Endodermal cell (in vitro differentiated cells): Measurements from ENCODE around the gene GRHL1. TPM values are rescaled to one million over a fixed set of nuclear protein-coding genes. Genes with fewer than 3 reads are reported as not detected.
"Not testable (repeated sequence)": the region's sequence is repeated elsewhere in the genome, so short reads cannot be mapped to it uniquely, and the experiment has no call there.

Experiments
- DNase-seq: peaks from one replicate; pipeline ENCODE4 v3.0.0-alpha.2; 2017
- H3K27ac ChIP-seq: 2 replicates; pipeline ENCODE4 v1.5.1; 2013; ENCODE audit warnings: mild to moderate bottlenecking, low read depth, low read length, moderate library complexity
- H3K27me3 ChIP-seq: 2 replicates; pipeline ENCODE4 v1.6.1; 2013; ENCODE audit warnings: mild to moderate bottlenecking, low read length, moderate library complexity; ENCODE audit not compliant: insufficient read depth, control insufficient read depth, poor library complexity, severe bottlenecking
- H3K36me3 ChIP-seq: 2 replicates; pipeline ENCODE4 v1.7.0; 2013; ENCODE audit warnings: mild to moderate bottlenecking, low read length, moderate library complexity; ENCODE audit not compliant: control insufficient read depth, insufficient read depth
- H3K4me1 ChIP-seq: one replicate; pipeline ENCODE4 v1.7.0; 2013; ENCODE audit warnings: low read length; ENCODE audit not compliant: control insufficient read depth, insufficient read depth
- H3K4me3 ChIP-seq: 2 replicates; pipeline ENCODE4 v1.5.1; 2013; ENCODE audit warnings: mild to moderate bottlenecking, low read length, moderate library complexity
- H3K9ac ChIP-seq: 2 replicates; pipeline ENCODE4 v1.6.1; 2013; ENCODE audit warnings: mild to moderate bottlenecking, low read length, moderate library complexity; ENCODE audit not compliant: poor library complexity, severe bottlenecking; ENCODE audit errors: extremely low read depth
- H3K9me3 ChIP-seq: 2 replicates; pipeline ENCODE4 v1.6.1; 2013; ENCODE audit warnings: mild to moderate bottlenecking, low read length, moderate library complexity; ENCODE audit not compliant: control insufficient read depth
- H3K27ac Mint-ChIP-seq: 2 replicates; pipeline ENCODE4 v1.8.0; 2020; ENCODE audit warnings: mixed read lengths
- H3K27me3 Mint-ChIP-seq: 2 replicates; pipeline ENCODE4 v1.8.0; 2021; ENCODE audit warnings: mild to moderate bottlenecking, mixed read lengths; ENCODE audit not compliant: insufficient read depth
- H3K36me3 Mint-ChIP-seq: 2 replicates; pipeline ENCODE4 v1.8.0; 2020; ENCODE audit warnings: low read depth, mixed read lengths
- H3K4me1 Mint-ChIP-seq: 2 replicates; pipeline ENCODE4 v1.8.0; 2020; ENCODE audit warnings: mixed read lengths
- H3K4me3 Mint-ChIP-seq: 2 replicates; pipeline ENCODE4 v1.8.0; 2020; ENCODE audit warnings: mild to moderate bottlenecking, moderate library complexity, mixed read lengths
- H3K9me3 Mint-ChIP-seq: 2 replicates; pipeline ENCODE4 v1.8.0; 2020; ENCODE audit warnings: mild to moderate bottlenecking, mixed read lengths
- WGBS, 2 experiments: methylation state at CpG; one replicate each; pipeline versions ENCODE4 v1.1.5 to v1.1.7; 2013; ENCODE audit warnings: missing lambda C conversion rate in 2 of 2, mixed read lengths in 1 of 2; ENCODE audit not compliant: insufficient coverage in 1 of 2, insufficient read length in 1 of 2; 5-methylcytosine and 5-hydroxymethylcytosine counted together
- total RNA-seq, 2 donors: library from RNA; stranded (reverse); fragmentation: NEBNext Ultra II Directional in 1 of 2; extraction: Animal tissue kit (Norgen Biotek cat#: 25700) in 1 of 2; gene quantifications; 2 replicates in 1 of 2; 3 replicates in 1 of 2; pipeline ENCODE4 v1.2.1, GENCODE V29; 2021
- TF ChIP-seq, protein P1 (sequence below): fragments of 200-600 bp; sonication (generic); conservative IDR thresholded peaks from 2 replicates; pipeline ENCODE4 v1.5.0; 2021; ENCODE audit warnings: antibody characterized with exemption, mild to moderate bottlenecking

The GRHL1 gene
- total RNA-seq, 2 donors from 2014 or later, result 2.7 to 2.9 TPM

DNA sequence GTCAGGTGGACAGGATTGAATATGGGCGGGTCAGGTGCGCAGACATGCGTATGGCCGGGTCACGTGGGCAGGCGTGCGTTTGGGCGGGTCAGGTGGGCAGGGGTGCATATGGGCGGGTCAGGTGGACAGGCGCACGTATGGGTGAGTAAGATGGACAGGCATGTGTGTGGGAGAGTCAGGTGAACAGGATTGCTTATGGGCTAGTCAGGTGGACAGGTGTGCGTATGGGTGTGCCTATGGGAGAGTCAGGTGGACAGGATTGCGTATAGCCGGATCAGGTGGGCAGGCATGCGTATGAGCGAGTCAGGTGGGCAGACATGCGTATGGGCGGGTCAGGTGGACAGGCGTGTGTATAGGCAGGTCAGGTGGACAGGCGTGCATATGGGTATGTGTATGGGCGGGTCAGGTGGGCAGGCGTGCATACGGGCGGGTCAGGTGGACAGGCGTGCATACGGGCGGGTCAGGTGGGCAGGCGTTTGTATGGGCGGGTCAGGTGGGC, 61.5 kb downstream of the GRHL1 start:
- TF ChIP-seq, protein P1, sequence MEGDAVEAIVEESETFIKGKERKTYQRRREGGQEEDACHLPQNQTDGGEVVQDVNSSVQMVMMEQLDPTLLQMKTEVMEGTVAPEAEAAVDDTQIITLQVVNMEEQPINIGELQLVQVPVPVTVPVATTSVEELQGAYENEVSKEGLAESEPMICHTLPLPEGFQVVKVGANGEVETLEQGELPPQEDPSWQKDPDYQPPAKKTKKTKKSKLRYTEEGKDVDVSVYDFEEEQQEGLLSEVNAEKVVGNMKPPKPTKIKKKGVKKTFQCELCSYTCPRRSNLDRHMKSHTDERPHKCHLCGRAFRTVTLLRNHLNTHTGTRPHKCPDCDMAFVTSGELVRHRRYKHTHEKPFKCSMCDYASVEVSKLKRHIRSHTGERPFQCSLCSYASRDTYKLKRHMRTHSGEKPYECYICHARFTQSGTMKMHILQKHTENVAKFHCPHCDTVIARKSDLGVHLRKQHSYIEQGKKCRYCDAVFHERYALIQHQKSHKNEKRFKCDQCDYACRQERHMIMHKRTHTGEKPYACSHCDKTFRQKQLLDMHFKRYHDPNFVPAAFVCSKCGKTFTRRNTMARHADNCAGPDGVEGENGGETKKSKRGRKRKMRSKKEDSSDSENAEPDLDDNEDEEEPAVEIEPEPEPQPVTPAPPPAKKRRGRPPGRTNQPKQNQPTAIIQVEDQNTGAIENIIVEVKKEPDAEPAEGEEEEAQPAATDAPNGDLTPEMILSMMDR, result no peak
- WGBS, 2 experiments, result 89 to 91% methylated on average over 24 to 29 of the region's 29 CpGs
- Histone ChIP-seq H3K9me3 (no peaks in the 10 kb centered on the region), H3K4me3 (no peak overlapping the region), H3K4me1 (no peaks in the 10 kb centered on the region), H3K27me3 (no peaks in the 10 kb centered on the region), H3K27ac (no peak overlapping the region), H3K36me3 (no peaks in the 10 kb centered on the region), H3K9ac (no peak overlapping the region)
- Mint-ChIP-seq H3K9me3 (no peaks in the 10 kb centered on the region), H3K4me1 (no peaks in the 10 kb centered on the region), H3K36me3 (no peaks in the 10 kb centered on the region), H3K4me3 (no peak overlapping the region), H3K27ac (no peak overlapping the region), H3K27me3 (no peaks in the 10 kb centered on the region)
- DNase-seq, result no peak

DNA sequence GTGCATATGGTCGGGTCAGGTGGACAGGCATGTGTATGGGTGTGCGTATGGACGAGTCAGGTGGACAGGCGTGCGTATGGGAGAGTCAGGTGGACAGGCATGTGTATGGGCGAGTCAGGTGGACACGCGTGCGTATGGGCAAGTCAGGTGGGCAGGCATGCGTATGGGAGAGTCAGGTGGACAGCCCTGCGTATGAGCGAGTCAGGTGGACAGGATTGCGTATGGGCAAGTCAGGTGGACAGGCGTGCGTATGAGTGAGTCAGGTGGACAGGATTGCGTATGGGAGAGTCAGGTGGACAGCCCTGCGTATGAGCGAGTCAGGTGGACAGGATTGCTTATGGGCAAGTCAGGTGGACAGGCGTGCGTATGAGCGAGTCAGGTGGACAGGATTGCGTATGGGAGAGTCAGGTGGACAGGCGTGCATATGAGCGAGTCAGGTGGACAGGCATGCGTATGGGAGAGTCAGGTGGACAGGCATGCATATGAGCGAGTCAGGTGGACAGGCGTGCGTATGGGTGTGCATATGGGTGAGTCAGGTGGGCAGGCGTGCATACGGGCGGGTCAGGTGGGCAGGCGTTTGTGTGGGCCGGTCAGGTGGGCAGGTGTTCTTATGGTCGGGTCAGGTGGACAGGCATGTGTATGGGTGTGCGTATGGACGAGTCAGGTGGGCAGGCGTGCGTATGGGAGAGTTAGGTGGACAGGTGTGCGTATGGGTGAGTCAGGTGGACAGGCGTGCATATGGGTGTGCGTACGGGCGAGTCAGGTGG, 62.3 kb downstream of the GRHL1 start:
- H3K27me3 ChIP-seq, H3K27me3 Mint-ChIP-seq, H3K4me1 ChIP-seq, H3K9ac ChIP-seq, H3K27ac ChIP-seq, DNase-seq, H3K9me3 ChIP-seq, H3K4me3 ChIP-seq, H3K4me1 Mint-ChIP-seq, H3K36me3 Mint-ChIP-seq, H3K36me3 ChIP-seq, H3K27ac Mint-ChIP-seq, H3K9me3 Mint-ChIP-seq, H3K4me3 Mint-ChIP-seq: not testable (repeated sequence)
- 90 to 96% methylated on average over 31 to 43 of the region's 43 CpGs for whole genome bisulfite sequencing, 2 experiments

DNA sequence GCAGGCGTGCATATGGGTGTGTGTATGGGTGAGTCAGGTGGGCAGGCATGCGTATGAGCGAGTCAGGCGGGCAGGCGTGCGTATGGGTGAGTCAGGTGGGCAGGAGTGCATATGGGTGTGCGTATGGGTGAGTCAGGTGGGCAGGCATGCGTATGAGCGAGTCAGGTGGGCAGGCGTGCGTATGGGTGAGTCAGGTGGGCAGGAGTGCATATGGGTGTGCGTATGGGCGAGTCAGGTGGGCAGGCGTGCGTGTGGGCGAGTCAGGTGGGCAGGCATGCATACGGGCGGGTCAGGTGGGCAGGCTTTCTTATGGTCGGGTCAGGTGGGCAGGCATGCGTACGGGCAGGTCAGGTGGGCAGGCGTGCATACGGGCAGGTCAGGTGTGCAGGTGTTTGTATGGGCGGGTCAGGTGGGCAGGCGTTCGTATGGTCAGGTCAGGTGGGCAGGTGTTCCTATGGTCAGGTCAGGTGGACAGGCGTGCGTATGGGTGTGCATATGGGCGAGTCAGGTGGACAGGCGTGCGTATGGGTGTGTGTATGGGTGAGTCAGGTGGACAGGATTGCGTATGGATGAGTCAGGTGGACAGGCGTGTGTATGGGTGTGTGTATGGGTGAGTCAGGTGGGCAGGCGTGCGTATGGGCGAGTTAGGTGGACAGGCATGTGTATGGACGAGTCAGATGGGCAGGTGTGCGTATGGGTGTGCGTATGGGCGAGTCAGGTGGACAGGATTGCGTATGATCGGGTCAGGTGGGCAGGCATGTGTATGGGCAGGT, 63.1 kb downstream of the GRHL1 start:
- TF ChIP-seq, protein P1, result no peak
- H3K27ac Mint-ChIP-seq, result no peak overlapping the region
- no peaks in the 10 kb centered on the region for H3K36me3 ChIP-seq
- H3K4me3 Mint-ChIP-seq, result no peak overlapping the region
- H3K4me1 Mint-ChIP-seq, result no peaks in the 10 kb centered on the region
- H3K27ac ChIP-seq, result no peak overlapping the region
- WGBS, 2 experiments, result 94% methylated on average over 29 to 42 of the region's 42 CpGs
- no peaks in the 10 kb centered on the region for H3K36me3 Mint-ChIP-seq
- no peak for DNase-seq
- H3K27me3 Mint-ChIP-seq, result no peaks in the 10 kb centered on the region
- no peaks in the 10 kb centered on the region for H3K9me3 ChIP-seq
- H3K9me3 Mint-ChIP-seq, result no peaks in the 10 kb centered on the region
- H3K9ac ChIP-seq, result no peak overlapping the region
- H3K4me3 ChIP-seq, result no peak overlapping the region
- H3K4me1 ChIP-seq, result no peaks in the 10 kb centered on the region
- H3K27me3 ChIP-seq, result no peaks in the 10 kb centered on the region

DNA sequence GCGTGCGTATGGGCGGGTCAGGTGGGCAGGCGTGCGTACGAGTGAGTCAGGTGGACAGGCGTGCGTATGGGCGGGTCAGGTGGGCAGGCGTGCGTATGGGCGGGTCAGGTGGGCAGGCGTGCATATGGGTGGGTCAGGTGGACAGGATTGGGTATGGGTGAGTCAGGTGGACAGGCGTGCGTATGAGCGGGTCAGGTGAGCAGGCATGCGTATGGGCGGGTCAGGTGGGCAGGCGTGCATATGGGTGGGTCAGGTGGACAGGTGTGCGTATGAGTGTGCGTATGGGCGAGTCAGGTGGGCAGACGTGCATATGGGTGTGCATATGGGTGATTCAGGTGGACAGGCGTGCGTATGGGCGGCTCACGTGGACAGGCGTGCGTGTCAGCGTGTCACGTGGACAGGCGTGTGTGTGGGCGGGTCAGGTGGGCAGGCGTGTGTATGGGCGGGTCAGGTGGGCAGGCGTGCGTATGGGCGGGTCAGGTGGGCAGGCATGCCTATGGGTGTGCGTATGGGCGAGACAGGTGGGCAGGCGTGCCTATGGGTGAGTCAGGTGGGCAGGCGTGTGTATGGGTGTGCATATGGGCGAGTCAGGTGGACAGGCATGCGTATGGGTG, 64.0 kb downstream of the GRHL1 start:
- not testable (repeated sequence) for H3K27ac Mint-ChIP-seq, H3K4me1 Mint-ChIP-seq, H3K27me3 Mint-ChIP-seq, H3K36me3 Mint-ChIP-seq, H3K9me3 ChIP-seq, H3K27me3 ChIP-seq, H3K4me3 ChIP-seq, H3K4me3 Mint-ChIP-seq, H3K9ac ChIP-seq, DNase-seq, H3K27ac ChIP-seq, H3K9me3 Mint-ChIP-seq, H3K36me3 ChIP-seq, H3K4me1 ChIP-seq
- WGBS, 2 experiments, result 92 to 99% methylated on average over 13 to 36 of the region's 44 CpGs
